ENCODE data around the gene TBC1D24.

- TF ChIP-seq CTCF (IDR thresholded peaks at IDR 0.05; ENCODE audit: low read length) (no peak), EZH2 (optimal IDR thresholded peaks at IDR 0.05; ENCODE audit: low read depth, low read length) (no peak), EZH2phosphoT487 (IDR thresholded peaks at IDR 0.05; ENCODE audit: low read length) (no peak)
Observed at GRCh38 chr16:2427526-2427925, 47.4 kb upstream of the TBC1D24 start.

Measured in MM.1S (cell line).